NOMO-1 treated with dmso at 0.1 percent for 144 hours (cell line): Measurements from ENCODE around the gene LYPLA2.
A peak's percentile ranks its signal among the peaks of the same experiment; 100 is the strongest.

ENCODE experiments used
- DNase-seq: peaks from one replicate; lab custom pipeline; 2025; ENCODE audit not compliant: unreplicated experiment; lab: John Stamatoyannopoulos, UW

Gene LYPLA2

GRCh38 chr1:23790696-23791515, at the start of gene LYPLA2:
Gene LYPLA2, plus strand, starts transcription at chr1:23791145. Its CDS starts 1,538 bp downstream, at chr1:23792683.
- DNase-seq = peak; percentile 82

GRCh38 chr1:23741609-23742008, 49.3 kb upstream of the LYPLA2 start:
- no peak for DNase-seq

DNA sequence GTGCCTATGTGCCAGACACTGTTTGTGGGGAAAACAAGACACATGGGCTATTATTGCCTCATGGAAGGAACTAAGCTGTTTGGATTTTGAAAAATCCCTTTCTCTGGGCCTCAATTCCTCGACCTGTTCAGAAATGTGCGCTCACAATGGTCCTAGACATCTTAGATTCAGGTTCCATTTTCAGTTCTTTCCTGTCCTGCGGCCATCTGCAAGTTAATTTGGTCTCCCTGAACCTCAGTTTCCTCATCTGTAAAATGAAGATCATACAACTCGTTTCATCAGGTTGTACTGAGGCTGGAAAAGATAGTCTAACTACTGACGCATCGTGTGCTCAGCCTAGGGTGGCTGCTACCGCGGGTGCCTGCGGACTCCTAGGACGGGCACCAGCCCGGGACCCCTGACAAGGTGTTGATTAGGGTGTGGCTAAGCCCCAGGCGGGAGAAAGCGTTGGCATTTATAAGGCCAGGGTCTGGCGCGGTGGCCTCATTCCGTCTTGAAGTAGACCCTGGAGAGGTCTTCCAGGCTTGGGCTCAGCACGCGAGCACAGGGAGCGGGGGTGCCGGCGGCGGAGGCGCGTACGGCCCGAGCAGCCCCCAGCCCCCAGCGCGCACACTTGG, 48.2 kb upstream of the LYPLA2 start:
- DNase-seq = no peak

- peak; percentile 53 for DNase-seq
Measured at GRCh38 chr1:23743287-23744152, 47.4 kb upstream of the LYPLA2 start, which contains the start of gene ELOA. Gene ELOA, plus strand, starts transcription at chr1:23743471. Its CDS starts 33 bp downstream, at chr1:23743504.

- no peak for DNase-seq
Measured at GRCh38 chr1:23745515-23745914, 45.4 kb upstream of the LYPLA2 start.

DNA sequence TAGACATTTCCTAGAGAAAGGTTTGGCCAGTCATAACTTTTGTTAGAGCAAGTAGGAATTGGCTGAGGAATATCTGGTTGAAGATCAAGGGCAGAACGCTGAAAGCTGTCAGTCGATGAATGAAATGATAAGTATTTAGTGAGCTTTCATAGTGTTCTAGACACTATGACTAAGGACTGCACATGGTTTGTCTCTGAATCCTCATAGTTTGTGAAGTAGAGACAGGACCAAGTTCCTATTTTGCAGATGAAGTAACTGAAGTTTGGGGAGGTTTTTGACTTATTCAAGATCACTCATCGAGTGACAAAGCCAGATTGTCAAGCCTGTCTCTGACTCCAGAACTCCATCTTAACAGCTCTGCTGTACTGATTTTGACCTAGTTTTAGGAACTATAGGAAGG, 42.9 kb upstream of the LYPLA2 start:
- no peak for DNase-seq

DNA sequence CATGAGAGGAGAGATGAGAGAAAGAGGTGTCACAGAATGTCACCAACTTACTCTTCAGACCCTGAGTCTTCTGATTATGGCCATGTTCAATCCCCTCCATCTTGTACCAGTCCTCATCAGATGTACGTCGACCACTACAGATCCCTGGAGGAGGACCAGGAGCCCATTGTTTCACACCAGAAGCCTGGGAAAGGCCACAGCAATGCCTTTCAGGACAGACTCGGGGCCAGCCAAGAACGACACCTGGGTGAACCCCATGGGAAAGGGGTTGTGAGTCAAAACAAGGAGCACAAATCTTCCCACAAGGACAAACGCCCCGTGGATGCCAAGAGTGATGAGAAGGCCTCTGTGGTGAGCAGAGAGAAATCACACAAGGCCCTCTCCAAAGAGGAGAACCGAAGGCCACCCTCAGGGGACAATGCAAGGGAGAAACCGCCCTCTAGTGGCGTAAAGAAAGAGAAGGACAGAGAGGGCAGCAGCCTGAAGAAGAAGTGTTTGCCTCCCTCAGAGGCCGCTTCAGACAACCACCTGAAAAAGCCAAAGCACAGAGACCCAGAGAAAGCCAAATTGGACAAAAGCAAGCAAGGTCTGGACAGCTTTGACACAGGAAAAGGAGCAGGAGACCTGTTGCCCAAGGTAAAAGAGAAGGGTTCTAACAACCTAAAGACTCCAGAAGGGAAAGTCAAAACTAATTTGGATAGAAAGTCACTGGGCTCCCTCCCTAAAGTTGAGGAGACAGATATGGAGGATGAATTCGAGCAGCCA, 39.7 kb upstream of the LYPLA2 start:
- DNase-seq = no peak

DNA sequence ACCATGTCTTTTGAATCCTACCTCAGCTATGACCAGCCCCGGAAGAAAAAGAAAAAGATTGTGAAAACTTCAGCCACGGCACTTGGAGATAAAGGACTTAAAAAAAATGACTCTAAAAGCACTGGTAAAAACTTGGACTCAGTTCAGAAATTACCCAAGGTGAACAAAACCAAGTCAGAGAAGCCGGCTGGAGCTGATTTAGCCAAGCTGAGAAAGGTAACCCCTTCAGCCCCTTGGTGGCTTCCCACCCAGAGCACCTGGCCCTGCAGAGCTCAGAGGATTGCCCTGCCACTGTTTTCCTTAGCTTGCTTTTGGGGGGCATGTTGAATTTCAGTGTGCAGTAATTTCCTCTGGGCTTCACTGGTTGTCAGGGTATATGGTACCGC, 39.1 kb upstream of the LYPLA2 start:
- DNase-seq = no peak

DNA sequence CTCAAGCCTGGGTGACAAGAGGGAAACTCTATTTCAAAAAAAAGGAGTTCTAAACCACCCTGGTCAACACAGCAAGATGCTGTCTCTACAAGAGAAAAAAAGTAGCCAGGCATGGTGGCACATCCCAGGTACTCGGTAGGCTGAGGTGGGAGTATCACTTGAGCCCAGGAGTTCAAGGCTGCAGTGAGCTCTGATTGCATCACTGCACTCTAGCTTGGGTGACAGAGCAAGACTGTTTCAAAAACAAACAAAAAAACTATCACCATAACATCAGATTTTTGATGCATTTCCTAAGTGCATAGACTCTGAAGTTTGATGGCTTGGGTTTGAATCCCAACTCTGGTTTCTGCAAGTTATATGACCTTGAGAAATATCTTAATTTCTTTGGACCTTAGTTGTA, 38.0 kb upstream of the LYPLA2 start:
- no peak for DNase-seq

DNA sequence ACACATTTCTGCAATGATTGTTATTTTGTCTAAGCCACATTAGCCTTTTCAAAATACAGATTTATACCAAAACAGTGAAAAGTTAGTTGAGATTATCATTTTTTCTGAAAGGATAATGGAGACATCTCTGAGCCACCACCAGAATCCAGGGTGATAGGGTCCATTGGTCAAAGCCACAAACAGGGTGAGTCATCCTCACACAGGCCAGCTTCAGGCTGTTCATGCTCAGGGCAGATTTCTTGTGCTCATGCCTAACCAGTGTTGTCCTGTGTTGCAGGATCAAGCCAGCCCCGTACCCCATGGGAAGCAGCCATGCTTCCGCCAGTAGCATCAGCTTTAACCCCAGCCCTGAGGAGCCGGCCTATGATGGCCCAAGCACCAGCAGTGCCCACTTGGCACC, 34.3 kb upstream of the LYPLA2 start:
- DNase-seq = no peak

DNA sequence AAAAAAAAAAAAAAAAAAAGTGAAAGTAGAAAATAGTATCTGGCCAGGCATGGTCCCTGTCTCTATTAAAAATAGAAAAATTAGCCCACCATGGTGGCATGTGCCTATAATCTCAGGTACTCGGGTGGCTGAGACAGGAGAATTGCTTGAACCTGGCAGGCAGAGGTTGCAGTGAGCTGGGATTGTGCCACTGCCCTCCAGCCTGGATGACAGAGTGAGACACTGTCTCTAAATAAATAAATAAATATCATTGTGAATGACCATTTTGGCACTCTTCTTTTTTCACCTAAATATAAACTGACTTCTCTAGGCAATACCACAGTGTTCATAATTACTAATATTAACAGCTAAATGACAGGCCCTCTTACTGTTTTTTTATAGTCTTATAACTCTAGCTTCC, 33.1 kb upstream of the LYPLA2 start:
- no peak for DNase-seq

DNA sequence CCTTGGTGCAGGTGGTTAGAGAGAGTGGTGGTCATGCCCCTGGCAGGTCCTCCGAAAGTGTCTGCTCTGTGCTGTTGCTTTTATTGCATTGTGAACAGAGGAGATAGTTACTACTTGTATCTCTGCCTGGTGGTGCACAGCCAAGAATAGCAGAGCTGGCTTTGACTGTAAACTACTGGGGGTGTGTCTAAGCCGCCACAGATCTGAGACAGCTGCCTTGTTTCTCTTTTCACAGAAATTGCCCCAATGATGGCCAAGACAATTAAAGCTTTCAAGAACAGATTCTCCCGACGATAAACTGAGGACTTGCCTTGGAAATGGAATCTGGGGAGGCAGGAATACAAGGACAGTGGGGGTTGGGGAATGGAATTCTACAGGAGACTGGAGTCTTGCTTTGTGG, 31.7 kb upstream of the LYPLA2 start:
- DNase-seq = no peak

- no peak for DNase-seq
Measured at GRCh38 chr1:23763041-23763577, 27.8 kb upstream of the LYPLA2 start.

DNA sequence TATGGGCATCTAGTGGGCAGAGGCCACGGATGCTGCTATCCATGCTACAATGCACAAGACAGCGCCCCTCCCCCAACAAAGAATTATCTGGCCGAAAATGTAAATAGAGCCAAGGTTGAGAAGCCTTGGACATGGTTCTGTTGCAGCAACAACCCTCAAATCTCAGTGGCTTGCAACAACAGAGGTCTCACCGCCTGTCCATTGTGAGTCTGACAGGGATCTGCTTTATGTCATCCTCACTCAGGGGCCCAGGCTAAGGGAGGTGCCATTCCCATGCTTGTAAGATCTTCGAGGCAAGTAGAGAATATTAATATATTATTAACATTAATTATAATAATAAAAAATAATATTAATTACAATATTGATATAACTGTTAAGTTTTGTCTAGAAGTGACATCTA, 22.2 kb upstream of the LYPLA2 start:
- DNase-seq = no peak

DNA sequence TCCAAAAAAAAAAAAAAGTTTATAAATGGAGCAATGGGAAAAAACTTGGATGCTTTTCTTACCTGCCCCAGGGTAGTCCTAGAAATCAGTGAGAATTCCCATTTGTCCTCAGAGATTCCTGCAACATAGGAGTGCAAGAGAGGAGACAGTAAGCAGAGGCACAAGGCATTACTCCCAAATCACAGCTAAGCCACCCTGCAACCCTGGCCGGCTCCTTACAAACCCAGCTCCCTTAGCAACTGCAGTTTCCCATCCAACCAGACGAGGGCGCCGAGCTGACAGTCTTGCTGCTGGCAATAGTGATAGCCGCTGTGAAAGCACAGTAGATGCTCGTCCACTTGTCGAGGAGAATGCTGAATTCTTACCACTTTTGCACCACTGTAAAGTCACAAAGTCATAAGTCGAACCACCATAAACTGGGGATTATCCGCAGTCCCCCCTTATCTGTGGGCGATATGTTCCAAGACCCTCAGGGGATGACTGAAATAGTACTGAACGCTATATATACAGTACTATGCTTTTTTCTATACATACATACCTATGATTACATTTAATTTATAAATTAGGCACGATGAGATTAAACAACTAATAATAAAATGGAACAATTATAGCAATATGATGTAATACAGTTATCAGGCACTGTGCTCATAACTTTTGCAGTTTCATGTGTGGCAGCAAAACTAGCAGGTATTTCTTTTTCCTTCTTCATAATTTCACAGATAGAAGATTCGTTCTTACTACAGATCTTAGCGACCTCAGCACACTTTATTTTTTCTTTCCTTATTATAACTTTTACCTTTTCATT, 18.7 kb upstream of the LYPLA2 start:
- DNase-seq = peak; percentile 17

GRCh38 chr1:23772854-23773242, 18.1 kb upstream of the LYPLA2 start:
- DNase-seq = no peak

DNA sequence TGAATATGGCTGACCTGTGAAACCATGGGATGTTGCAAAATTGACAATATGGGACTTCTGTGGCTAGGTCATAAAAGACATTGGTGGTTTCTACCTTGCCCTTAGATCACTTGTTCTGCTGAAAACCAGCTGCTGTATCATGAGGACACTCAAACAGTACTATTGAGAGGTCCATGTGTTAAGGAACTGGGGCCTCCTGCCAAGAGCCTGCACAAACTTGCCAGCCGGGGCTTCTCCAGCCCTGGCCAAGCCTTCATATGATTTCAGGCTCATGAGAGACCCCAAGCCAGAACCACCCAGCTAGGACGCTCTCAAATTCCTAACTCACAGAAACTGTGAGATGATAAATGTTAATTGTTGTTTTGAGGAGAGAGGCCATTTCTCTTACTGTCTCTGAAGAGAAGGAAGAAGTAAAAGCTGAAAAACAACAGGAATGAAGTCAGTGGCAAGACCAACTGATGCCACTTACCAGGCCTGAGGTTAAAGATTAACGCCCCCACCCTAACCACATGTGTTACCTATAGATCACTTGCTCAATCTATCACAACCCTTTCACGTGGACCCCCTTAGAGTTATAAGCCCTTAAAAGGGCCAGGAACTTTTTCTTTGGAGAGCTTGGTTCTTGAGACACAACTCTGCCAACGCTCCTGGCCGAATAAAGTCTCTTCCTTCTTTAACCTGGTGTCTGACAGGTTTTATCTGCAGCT, 16.6 kb upstream of the LYPLA2 start:
- no peak for DNase-seq

- DNase-seq = no peak
Measured at GRCh38 chr1:23776217-23776616, 14.7 kb upstream of the LYPLA2 start.
